H1 (cell line): ENCODE measurements around the gene GPHA2. TPM values are rescaled to one million over a fixed set of nuclear protein-coding genes. Genes with fewer than 3 reads are reported as not detected.

ENCODE experiments used
- CTCF ChIA-PET: fragments of 300-600 bp; sonication (Branson Sonifier 250); formaldehyde crosslinking; loops from one replicate; lab custom pipeline; 2021; ENCODE audit not compliant: partially characterized antibody; lab: Charles Lee
- POLR2A ChIA-PET: fragments of 300-600 bp; sonication (Branson Sonifier 250); formaldehyde crosslinking; loops from one replicate; lab custom pipeline; 2021; ENCODE audit warnings: inconsistent platforms; ENCODE audit not compliant: partially characterized antibody; lab: Charles Lee
- DNase-seq, 2 experiments: peaks; one replicate each; pipeline versions ENCODE4 v3.0.0 to v3.0.0-alpha.2; 2010 to 2022; ENCODE audit warnings: low spot score in 2 of 2, low read depth in 1 of 2, mixed read lengths in 1 of 2
- FAIRE-seq: peaks from 2 replicates; lab custom pipeline; 2011; peaks lifted over from hg19 to GRCh38; lab: Jason Lieb, UNC
- H2AFZ ChIP-seq: 2 replicates; pipeline ENCODE4 v1.8.1; 2012; ENCODE audit warnings: low read length, inconsistent platforms
- H2AK5ac ChIP-seq: 2 replicates; pipeline ENCODE4 v1.6.1; 2013; ENCODE audit warnings: low read depth, low read length
- H2BK120ac ChIP-seq: replicated peaks from 2 replicates; pipeline ENCODE3; 2013; ENCODE audit warnings: low read depth, low read length, inconsistent platforms
- H2BK12ac ChIP-seq: 2 replicates; pipeline ENCODE4 v1.6.1; 2013; ENCODE audit warnings: low read depth, low read length
- H2BK15ac ChIP-seq: 2 replicates; pipeline ENCODE4 v1.6.1; 2013; ENCODE audit warnings: low read length
- H2BK20ac ChIP-seq: 2 replicates; pipeline ENCODE4 v1.6.1; 2013; ENCODE audit warnings: low read length
- H2BK5ac ChIP-seq: 2 replicates; pipeline ENCODE4 v1.6.1; 2013; ENCODE audit warnings: low read depth, low read length
- H3K14ac ChIP-seq: 2 replicates; pipeline ENCODE4 v1.6.1; 2013; ENCODE audit warnings: inconsistent platforms; ENCODE audit not compliant: insufficient read length
- H3K18ac ChIP-seq: 2 replicates; pipeline ENCODE4 v1.6.1; 2013; ENCODE audit warnings: low read length; ENCODE audit errors: extremely low read depth
- H3K23ac ChIP-seq: 2 replicates; pipeline ENCODE4 v1.6.1; 2013; ENCODE audit warnings: inconsistent platforms; ENCODE audit not compliant: insufficient read length
- H3K23me2 ChIP-seq: 2 replicates; pipeline ENCODE4 v1.6.1; 2013; ENCODE audit warnings: low read depth, low read length
- H3K27ac ChIP-seq: 2 replicates; pipeline ENCODE4 v1.6.1; 2011; ENCODE audit warnings: low read depth, low read length, inconsistent platforms
- H3K27me3 ChIP-seq, 4 experiments: replicated peaks in 1 of 4; 1 replicate in 1 of 4; 2 replicates in 3 of 4; pipeline versions ENCODE4 v1.6.1 to v1.8.1; 2011 to 2013; ENCODE audit warnings: low read length in 3 of 4, mild to moderate bottlenecking in 3 of 4, inconsistent platforms in 2 of 4, mixed read lengths in 2 of 4, moderate library complexity in 1 of 4; ENCODE audit not compliant: control insufficient read depth in 3 of 4, insufficient read depth in 3 of 4; ENCODE audit errors: extremely low read depth in 1 of 4
- H3K36me3 ChIP-seq, 4 experiments: 2 replicates each; pipeline versions ENCODE4 v1.6.1 to v1.8.1; 2011 to 2013; ENCODE audit warnings: mild to moderate bottlenecking in 4 of 4, low read length in 3 of 4, moderate library complexity in 2 of 4, control low read depth in 1 of 4, inconsistent platforms in 1 of 4; ENCODE audit not compliant: insufficient read depth in 4 of 4, control insufficient read depth in 2 of 4
- H3K4ac ChIP-seq: replicated peaks from 2 replicates; pipeline ENCODE3; 2013; ENCODE audit warnings: low read length, low read depth, mixed read lengths, inconsistent platforms; ENCODE audit not compliant: insufficient read length
- H3K4me1 ChIP-seq, 4 experiments: replicated peaks in 1 of 4; 1 replicate in 1 of 4; 2 replicates in 3 of 4; pipeline versions ENCODE4 v1.6.1 to v1.8.1; 2011 to 2013; ENCODE audit warnings: low read length in 3 of 4, inconsistent platforms in 2 of 4, mixed read lengths in 1 of 4; ENCODE audit not compliant: insufficient read depth in 4 of 4, control insufficient read depth in 3 of 4
- H3K4me2 ChIP-seq, 2 experiments: 2 replicates each; pipeline versions ENCODE4 v1.6.1 to v1.8.1; 2011 to 2013; ENCODE audit warnings: low read depth in 2 of 2, low read length in 2 of 2, control low read depth in 1 of 2, inconsistent platforms in 1 of 2, mild to moderate bottlenecking in 1 of 2; ENCODE audit not compliant: insufficient read depth in 1 of 2
- H3K4me3 ChIP-seq, 4 experiments: fragments of 200-600, 300-600 bp in 1 of 4; sonication (generic), shearing (Covaris generic), sonication (Bioruptor Twin) in 1 of 4; 2 replicates each; pipeline versions ENCODE4 v1.5.1 to v1.8.1; 2011 to 2016; ENCODE audit warnings: low read length in 4 of 4, low read depth in 3 of 4, control low read depth in 2 of 4, inconsistent platforms in 2 of 4, mild to moderate bottlenecking in 2 of 4, mixed read lengths in 1 of 4, moderate library complexity in 1 of 4; ENCODE audit not compliant: insufficient read depth in 2 of 4; ENCODE audit errors: extremely low read depth in 1 of 4
- H3K56ac ChIP-seq: replicated peaks from 2 replicates; pipeline ENCODE3; 2013; ENCODE audit warnings: low read depth, mild to moderate bottlenecking, mixed read lengths, low read length, inconsistent platforms; ENCODE audit not compliant: insufficient read length
- H3K79me1 ChIP-seq: 2 replicates; pipeline ENCODE4 v1.6.1; 2013; ENCODE audit warnings: low read depth, low read length, control low read depth
- H3K79me2 ChIP-seq, 2 experiments: 2 replicates each; pipeline versions ENCODE4 v1.6.1 to v1.8.1; 2012 to 2013; ENCODE audit warnings: low read length in 2 of 2, mild to moderate bottlenecking in 2 of 2, inconsistent platforms in 1 of 2; ENCODE audit not compliant: insufficient read depth in 2 of 2, control insufficient read depth in 1 of 2
- H3K9ac ChIP-seq, 4 experiments: replicated peaks in 1 of 4; 1 replicate in 1 of 4; 2 replicates in 3 of 4; pipeline versions ENCODE4 v1.6.1 to v1.8.1; 2011 to 2013; ENCODE audit warnings: low read depth in 3 of 4, low read length in 3 of 4, control low read depth in 2 of 4, mild to moderate bottlenecking in 2 of 4, moderate library complexity in 2 of 4, inconsistent platforms in 1 of 4; ENCODE audit errors: extremely low read depth in 1 of 4
- H3K9me3 ChIP-seq, 2 experiments: 2 replicates each; pipeline versions ENCODE4 v1.6.1 to v1.8.1; 2012 to 2013; ENCODE audit warnings: mild to moderate bottlenecking in 2 of 2, moderate library complexity in 2 of 2, control low read depth in 1 of 2, inconsistent platforms in 1 of 2, low read depth in 1 of 2, low read length in 1 of 2, mixed read lengths in 1 of 2; ENCODE audit not compliant: insufficient read depth in 2 of 2
- H4K20me1 ChIP-seq, 2 experiments: replicated peaks in 1 of 2; 2 replicates each; pipeline versions ENCODE3 to v1.8.1; 2011 to 2013; ENCODE audit warnings: inconsistent platforms in 2 of 2, low read length in 2 of 2, mild to moderate bottlenecking in 1 of 2; ENCODE audit not compliant: insufficient read depth in 2 of 2, control insufficient read depth in 1 of 2
- H4K5ac ChIP-seq: 2 replicates; pipeline ENCODE4 v1.6.1; 2013; ENCODE audit warnings: low read length, low read depth, mixed read lengths, inconsistent platforms; ENCODE audit not compliant: insufficient read length
- H4K8ac ChIP-seq: 2 replicates; pipeline ENCODE4 v1.8.0; 2013; ENCODE audit warnings: mild to moderate bottlenecking, moderate library complexity, low read length, inconsistent platforms; ENCODE audit not compliant: insufficient read depth; ENCODE audit errors: extremely low read depth
- H4K91ac ChIP-seq: replicated peaks from 2 replicates; pipeline ENCODE3; 2013; ENCODE audit warnings: low read length, mixed read lengths, inconsistent platforms; ENCODE audit not compliant: insufficient read length
- CREB1 ChIP-seq: IDR thresholded peaks from 2 replicates; pipeline ENCODE4 v1.6.1; 2012; ENCODE audit warnings: inconsistent platforms
- MAX ChIP-seq: IDR thresholded peaks from 2 replicates; pipeline ENCODE4 v1.6.1; 2012; ENCODE audit warnings: inconsistent platforms
- RAD21 ChIP-seq, 2 experiments: IDR thresholded peaks in 1 of 2; conservative IDR thresholded peaks in 1 of 2; 2 replicates each; pipeline ENCODE4 v1.6.1; 2011; ENCODE audit warnings: low read depth in 2 of 2, low read length in 2 of 2, improper control_type of control experiment in 1 of 2, inconsistent platforms in 1 of 2, mild to moderate bottlenecking in 1 of 2, moderate library complexity in 1 of 2
- RBBP5 ChIP-seq: IDR thresholded peaks from 2 replicates; pipeline ENCODE4 v1.7.1; 2012; ENCODE audit warnings: low read depth, mild to moderate bottlenecking, inconsistent platforms, low read length, moderate library complexity, borderline replicate concordance
- RXRA ChIP-seq: IDR thresholded peaks from 2 replicates; pipeline ENCODE4 v1.6.1; 2011; ENCODE audit warnings: low read depth, mild to moderate bottlenecking, low read length, moderate library complexity; ENCODE audit not compliant: insufficient read depth
- SIX5 ChIP-seq: IDR thresholded peaks from 2 replicates; pipeline ENCODE4 v1.6.1; 2011; ENCODE audit warnings: mild to moderate bottlenecking, low read depth, low read length
- TBP ChIP-seq: IDR thresholded peaks from 2 replicates; pipeline ENCODE4 v1.6.1; 2011; ENCODE audit warnings: low read depth, low read length, improper control_type of control experiment
- WGBS, 2 experiments: shearing (Covaris generic) in 1 of 2; methylation state at CpG; one replicate each; pipeline versions ENCODE4 v1.1.6 to v1.1.7; 2013 to 2015; ENCODE audit warnings: low lambda C conversion rate in 2 of 2, mixed read lengths in 2 of 2, inconsistent platforms in 1 of 2, low coverage in 1 of 2, missing lambda C conversion rate in 1 of 2; ENCODE audit not compliant: insufficient replicate concordance in 2 of 2, insufficient coverage in 1 of 2, insufficient read length in 1 of 2; ENCODE audit errors: extremely low coverage in 1 of 2, missing lambda C conversion rate in 1 of 2; 5-methylcytosine and 5-hydroxymethylcytosine counted together
- polyA plus RNA-seq, 7 experiments: library from polyadenylated mRNA; depleted of rRNA in 3 of 7; stranded (reverse) in 5 of 7; unstranded in 2 of 7; fragments of >200 nt in 5 of 7; fragments of 200-250 nt in 2 of 7; gene quantifications; 1 replicate in 5 of 7; 2 replicates in 1 of 7; 4 replicates in 1 of 7; pipeline versions ENCODE4 v1.2.1 to v1.2.3, GENCODE V29; 2011 to 2013; ENCODE audit warnings: missing spikeins in 2 of 7, mixed read lengths in 2 of 7
- total RNA-seq: library from RNA; stranded (reverse); fragmentation: NEBNext Ultra II Directional; extraction: Animal tissue kit (Norgen Biotek cat#: 25700); gene quantifications from 2 replicates; pipeline ENCODE4 v1.2.1, GENCODE V29; 2021
- TF ChIP-seq, protein P1 (sequence below), 3 experiments: IDR thresholded peaks; 1 replicate in 2 of 3; 2 replicates in 1 of 3; pipeline versions ENCODE4 v1.5.1 to v1.6.1; 2011; ENCODE audit warnings: low read length in 3 of 3, mild to moderate bottlenecking in 3 of 3, inconsistent platforms in 2 of 3, low read depth in 1 of 3, moderate library complexity in 1 of 3; ENCODE audit not compliant: insufficient read depth in 1 of 3; ENCODE audit errors: control extremely low read depth in 1 of 3

Gene GPHA2
- total and polyA plus RNA-seq, 2 of the 8 experiments (the other 6 are each of a cell fraction or from before 2014, with no cell fraction given), result 0.97 to 4.4 TPM

GRCh38 chr11:64894070-64894811 lies 41.5 kb downstream of the GPHA2 start:
- Histone ChIP-seq H3K23me2 (no peaks in the 10 kb centered on the region), H3K36me3 (peaks cover 0 to 11% (median 1%) of the 10 kb centered on the region in 4 experiments; a peak in 3 of 8 replicates), H3K56ac (no peak overlapping the region), H2BK120ac (no peak overlapping the region), H3K27me3 (no peaks in the 10 kb centered on the region), H4K5ac (no peak overlapping the region), H3K4me1 (peaks cover 0 to 3% (median under 1%) of the 10 kb centered on the region in 4 experiments; a peak in 2 of 7 replicates), H3K9me3 (no peaks in the 10 kb centered on the region), H4K20me1 (peaks cover 0 to 2% of the 10 kb centered on the region in 2 experiments), H3K79me1 (no peaks in the 10 kb centered on the region), H4K8ac (no peak overlapping the region), H2AFZ (no peak overlapping the region), H2AK5ac (no peak overlapping the region), H2BK15ac (no peak overlapping the region), H4K91ac (no peak overlapping the region), H3K23ac (no peak overlapping the region), H3K9ac (no peak overlapping the region; a peak in 1 of 7 replicates), H3K27ac (no peak overlapping the region), H2BK12ac (no peak overlapping the region; the same call in 1 of the 2 replicates), H3K79me2 (no peaks in the 10 kb centered on the region), H3K4me2 (no peak overlapping the region), H3K14ac (no peak overlapping the region), H2BK5ac (no peak overlapping the region), H3K4ac (no peak overlapping the region), H3K18ac (no peak overlapping the region), H3K4me3 (no peak overlapping the region), H2BK20ac (no peak overlapping the region)
- peak; percentile 28 for FAIRE-seq
- 30% methylated on average over 8 of the region's 14 CpGs; no CpG with 5 or more reads in 1 of the 2 experiments for WGBS, 2 experiments
- peak; percentile 50 to 98 for DNase-seq
- ChIA-PET CTCF (interaction anchor here (0.8 to 32.2 kb wide), 23 partner anchors 8 to 299 kb away, joined by 3 to 1058 read pairs (median 4); partner anchors contain the start of genes BATF2, CDC42BPG, EHD1 and MAJIN), POLR2A (interaction anchor here (1.3 to 24.6 kb wide), 5 partner anchors 13 to 116 kb away, joined by 3 to 408 read pairs (median 5); partner anchors contain the start of genes EHD1 and SF1)
- TF ChIP-seq TBP (peak; percentile 36; the same call in 1 of the 2 replicates), CREB1 (0 out of 2 replicates have a peak, but pooled peaks have one; percentile 35), RXRA (0 out of 2 replicates have a peak, but pooled peaks have one; percentile 68), RAD21 (IDR thresholded peaks at IDR 0.05 in 1 of 2, conservative IDR thresholded peaks at IDR 0.05 in 1 of 2; ENCODE audit: low read depth in 2 of 2, low read length in 2 of 2) (peak; percentile 71 to 81), MAX (0 out of 2 replicates have a peak, but pooled peaks have one; percentile 18), SIX5 (no peak), RBBP5 (no peak)
- TF ChIP-seq, protein P1, sequence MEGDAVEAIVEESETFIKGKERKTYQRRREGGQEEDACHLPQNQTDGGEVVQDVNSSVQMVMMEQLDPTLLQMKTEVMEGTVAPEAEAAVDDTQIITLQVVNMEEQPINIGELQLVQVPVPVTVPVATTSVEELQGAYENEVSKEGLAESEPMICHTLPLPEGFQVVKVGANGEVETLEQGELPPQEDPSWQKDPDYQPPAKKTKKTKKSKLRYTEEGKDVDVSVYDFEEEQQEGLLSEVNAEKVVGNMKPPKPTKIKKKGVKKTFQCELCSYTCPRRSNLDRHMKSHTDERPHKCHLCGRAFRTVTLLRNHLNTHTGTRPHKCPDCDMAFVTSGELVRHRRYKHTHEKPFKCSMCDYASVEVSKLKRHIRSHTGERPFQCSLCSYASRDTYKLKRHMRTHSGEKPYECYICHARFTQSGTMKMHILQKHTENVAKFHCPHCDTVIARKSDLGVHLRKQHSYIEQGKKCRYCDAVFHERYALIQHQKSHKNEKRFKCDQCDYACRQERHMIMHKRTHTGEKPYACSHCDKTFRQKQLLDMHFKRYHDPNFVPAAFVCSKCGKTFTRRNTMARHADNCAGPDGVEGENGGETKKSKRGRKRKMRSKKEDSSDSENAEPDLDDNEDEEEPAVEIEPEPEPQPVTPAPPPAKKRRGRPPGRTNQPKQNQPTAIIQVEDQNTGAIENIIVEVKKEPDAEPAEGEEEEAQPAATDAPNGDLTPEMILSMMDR (IDR thresholded peaks at IDR 0.05; ENCODE audit: control extremely low read depth in 1 of 3, insufficient read depth in 1 of 3, low read depth in 1 of 3, low read length in 3 of 3), result peak in 2 of 3 experiments; percentile 95 to 96; a peak in 3 of 4 replicates
